ENCODE measurements around the gene TMEM132C. TPM values are rescaled to one million over a fixed set of nuclear protein-coding genes. Genes with fewer than 3 reads are reported as not detected.

Gene TMEM132C
- total RNA-seq, 2 donors from 2014 or later = 0.46 to 5.3 TPM

GRCh38 chr12:128629979-128630378 lies 363.0 kb downstream of the TMEM132C start:
- intact Hi-C loops (cut with DNase I) = no loop called here
- DNase-seq (ENCODE audit: low spot score) = no peak
- Histone ChIP-seq H3K4me3 (no peak overlapping the region), H3K36me3 (no peaks in the 10 kb centered on the region), H3K9me3 (no peaks in the 10 kb centered on the region), H3K4me1 (replicated peaks) (no peaks in the 10 kb centered on the region), H3K27ac (no peak overlapping the region), H3K27me3 (replicated peaks; ENCODE audit: insufficient read depth) (no peaks in the 10 kb centered on the region)
- no peak for TF ChIP-seq CTCF (IDR thresholded peaks at IDR 0.05)
- no peak for TF ChIP-seq POLR2AphosphoS5 (IDR thresholded peaks at IDR 0.05)
- TF ChIP-seq POLR2A (IDR thresholded peaks at IDR 0.05) = no peak
- WGBS = 63% methylated on average over 4 of the region's 4 CpGs

GRCh38 chr12:128637642-128638606 lies 371.0 kb downstream of the TMEM132C start:
- no peak for DNase-seq (ENCODE audit: low spot score)
- intact Hi-C loops (cut with DNase I) = no loop called here
- H3K27ac ChIP-seq = no peak overlapping the region
- no peak overlapping the region for H3K4me3 ChIP-seq
- no peaks in the 10 kb centered on the region for H3K4me1 ChIP-seq (replicated peaks)
- TF ChIP-seq POLR2A (IDR thresholded peaks at IDR 0.05) = no peak
- H3K27me3 ChIP-seq (replicated peaks; ENCODE audit: insufficient read depth) = no peaks in the 10 kb centered on the region
- H3K9me3 ChIP-seq = no peaks in the 10 kb centered on the region
- 80% methylated on average over 7 of the region's 7 CpGs for WGBS
- H3K36me3 ChIP-seq = no peaks in the 10 kb centered on the region

DNA sequence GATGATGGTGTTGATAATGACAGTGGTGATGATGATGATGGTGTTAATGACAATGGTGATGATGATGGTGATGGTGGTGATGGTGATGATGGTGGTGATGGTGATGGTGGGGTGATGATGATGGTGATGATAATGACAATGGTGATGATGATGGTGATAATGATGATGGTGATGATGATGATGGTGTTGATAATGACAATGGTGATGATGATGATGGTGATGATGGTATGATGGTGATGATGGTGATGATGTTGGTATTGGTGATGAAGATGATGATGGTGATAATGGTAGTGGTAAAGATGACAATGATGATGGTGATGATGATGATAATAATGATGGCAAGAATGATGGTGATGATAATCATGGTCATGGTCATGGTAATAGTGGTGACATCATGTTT lies 372.1 kb downstream of the TMEM132C start:
- TF ChIP-seq CTCF (IDR thresholded peaks at IDR 0.05) (no peak), POLR2AphosphoS5 (IDR thresholded peaks at IDR 0.05) (no peak), POLR2A (IDR thresholded peaks at IDR 0.05) (no peak)
- H3K4me1 ChIP-seq (replicated peaks) = no peaks in the 10 kb centered on the region

GRCh38 chr12:128643155-128643554 lies 376.2 kb downstream of the TMEM132C start:
- Histone ChIP-seq H3K27me3 (replicated peaks; ENCODE audit: insufficient read depth) (no peaks in the 10 kb centered on the region), H3K36me3 (no peaks in the 10 kb centered on the region), H3K27ac (no peak overlapping the region), H3K4me1 (replicated peaks) (no peaks in the 10 kb centered on the region), H3K4me3 (no peak overlapping the region), H3K9me3 (no peaks in the 10 kb centered on the region)
- WGBS = 49% methylated on average over 11 of the region's 12 CpGs
- DNase-seq (ENCODE audit: low spot score) = no peak
- TF ChIP-seq POLR2AphosphoS5 (IDR thresholded peaks at IDR 0.05) = no peak
- TF ChIP-seq POLR2A (IDR thresholded peaks at IDR 0.05) = no peak
- TF ChIP-seq CTCF (IDR thresholded peaks at IDR 0.05) = no peak
- intact Hi-C loops (cut with DNase I) = loop anchor here (10.0 kb wide), 1 partner anchor 152 kb away; no protein-coding TSS in a partner anchor

More for the DNA sequence above, 372.1 kb downstream of the TMEM132C start:
- Histone ChIP-seq H3K27me3 (replicated peaks; ENCODE audit: insufficient read depth) (no peaks in the 10 kb centered on the region), H3K9me3 (no peaks in the 10 kb centered on the region), H3K36me3 (no peaks in the 10 kb centered on the region), H3K4me3 (no peak overlapping the region), H3K27ac (no peak overlapping the region)
- DNase-seq (ENCODE audit: low spot score) = no peak
- intact Hi-C loops (cut with DNase I) = no loop called here

GRCh38 chr12:128644664-128645296 lies 377.8 kb downstream of the TMEM132C start:
- Histone ChIP-seq H3K27me3 (replicated peaks; ENCODE audit: insufficient read depth) (no peaks in the 10 kb centered on the region), H3K4me3 (no peak overlapping the region), H3K27ac (no peak overlapping the region), H3K4me1 (replicated peaks) (no peaks in the 10 kb centered on the region), H3K36me3 (no peaks in the 10 kb centered on the region), H3K9me3 (no peaks in the 10 kb centered on the region)
- peak; percentile 7 for DNase-seq (ENCODE audit: low spot score)
- intact Hi-C loops (cut with DNase I) = loop anchor here (10.0 kb wide), 1 partner anchor 150 kb away; no protein-coding TSS in a partner anchor
- WGBS = 72% methylated on average over 15 of the region's 15 CpGs
- no peak for TF ChIP-seq POLR2AphosphoS5 (IDR thresholded peaks at IDR 0.05)
- no peak for TF ChIP-seq POLR2A (IDR thresholded peaks at IDR 0.05)
- peak; percentile 29 to 69 (median 41) for TF ChIP-seq CTCF (IDR thresholded peaks at IDR 0.05)
